ENCODE results near the gene REV3L.
A peak's percentile ranks its signal among the peaks of the same experiment; 100 is the strongest.

The REV3L gene

GRCh38 chr6:111441678-111442243 lies 41.3 kb downstream of the REV3L start:
- DNase-seq (ENCODE audit: low read depth in 1 of 2, low spot score in 1 of 2): peak in 1 of 2 experiments; percentile 71
- Histone ChIP-seq H3K4me3 (replicated peaks; ENCODE audit: insufficient read depth, low read length) (no peak overlapping the region), H3K27me3 (ENCODE audit: insufficient read depth, poor library complexity, severe bottlenecking) (no peaks in the 10 kb centered on the region), H3K27ac (replicated peaks) (peak overlapping the region; percentile 58)
- no peak for TF ChIP-seq GABPA (IDR thresholded peaks at IDR 0.05; ENCODE audit: low read depth)
- no peak for TF ChIP-seq REST (IDR thresholded peaks at IDR 0.05; ENCODE audit: insufficient replicate concordance, low read depth)
- no peak for TF ChIP-seq SPI1 (IDR thresholded peaks at IDR 0.05; ENCODE audit: borderline replicate concordance, low read depth)
- no peak for TF ChIP-seq CTCF (IDR thresholded peaks at IDR 0.05; ENCODE audit: insufficient read depth, low read length)
- no peak for TF ChIP-seq POLR2AphosphoS5 (IDR thresholded peaks at IDR 0.05; ENCODE audit: low read depth)

- Histone ChIP-seq H3K4me3 (replicated peaks; ENCODE audit: insufficient read depth, low read length) (no peak overlapping the region), H3K27ac (replicated peaks) (no peak overlapping the region), H3K27me3 (ENCODE audit: insufficient read depth, poor library complexity, severe bottlenecking) (no peaks in the 10 kb centered on the region)
- peak; percentile 25 to 75 for DNase-seq (ENCODE audit: low read depth in 1 of 2, low spot score in 1 of 2)
- TF ChIP-seq SPI1 (IDR thresholded peaks at IDR 0.05; ENCODE audit: borderline replicate concordance, low read depth): no peak
- no peak for TF ChIP-seq CTCF (IDR thresholded peaks at IDR 0.05; ENCODE audit: insufficient read depth, low read length)
- TF ChIP-seq POLR2AphosphoS5 (IDR thresholded peaks at IDR 0.05; ENCODE audit: low read depth): no peak
- TF ChIP-seq GABPA (IDR thresholded peaks at IDR 0.05; ENCODE audit: low read depth): no peak
- no peak for TF ChIP-seq REST (IDR thresholded peaks at IDR 0.05; ENCODE audit: insufficient replicate concordance, low read depth)
Measured at GRCh38 chr6:111439171-111439570, 43.8 kb downstream of the REV3L start.

- Histone ChIP-seq H3K27me3 (ENCODE audit: insufficient read depth, poor library complexity, severe bottlenecking) (no peaks in the 10 kb centered on the region), H3K4me3 (replicated peaks; ENCODE audit: insufficient read depth, low read length) (no peak overlapping the region), H3K27ac (replicated peaks) (no peak overlapping the region)
- TF ChIP-seq POLR2AphosphoS5 (IDR thresholded peaks at IDR 0.05; ENCODE audit: low read depth) (no peak), CTCF (IDR thresholded peaks at IDR 0.05; ENCODE audit: insufficient read depth, low read length) (no peak), REST (IDR thresholded peaks at IDR 0.05; ENCODE audit: insufficient replicate concordance, low read depth) (no peak), GABPA (IDR thresholded peaks at IDR 0.05; ENCODE audit: low read depth) (no peak), SPI1 (IDR thresholded peaks at IDR 0.05; ENCODE audit: borderline replicate concordance, low read depth) (no peak)
- no peak for DNase-seq (ENCODE audit: low read depth in 1 of 2, low spot score in 1 of 2)
Measured at GRCh38 chr6:111437573-111437972, 45.4 kb downstream of the REV3L start.

Measured in HL-60 (cell line).